ENCODE results near the gene ERCC6L.

- no peak for TF ChIP-seq EZH2 (IDR thresholded peaks at IDR 0.05; ENCODE audit: low read length, unreplicated experiment)
- no peak for TF ChIP-seq CTCF (conservative IDR thresholded peaks at IDR 0.05; ENCODE audit: low read depth, low read length)
These were observed 35.9 kb downstream of the ERCC6L start for GRCh38 chrX:72202792-72203401.

Data from PC-3 (cell line).